HepG2 (cell line): ENCODE data around the gene BAIAP2L1. TPM values are rescaled to one million over a fixed set of nuclear protein-coding genes. Genes with fewer than 3 reads are reported as not detected.

ENCODE experiments used
- ATF1 ChIP-seq: IDR thresholded peaks from 2 replicates; pipeline ENCODE4 v1.6.1; 2016; ENCODE audit warnings: mild to moderate bottlenecking, control low read depth
- CBX5 ChIP-seq: sonication (generic); formaldehyde crosslinking; IDR thresholded peaks from 2 replicates; pipeline ENCODE4 v1.4.0; 2020; ENCODE audit warnings: missing genetic modification reagents, borderline replicate concordance
- CEBPG ChIP-seq: IDR thresholded peaks from 2 replicates; pipeline ENCODE4 v1.6.1; 2016
- JUN ChIP-seq: sonication (generic); formaldehyde crosslinking; IDR thresholded peaks from 2 replicates; pipeline ENCODE4 v1.4.0; 2020; ENCODE audit warnings: mild to moderate bottlenecking, missing genetic modification reagents
- KDM1A ChIP-seq: IDR thresholded peaks from 2 replicates; pipeline ENCODE4 v1.6.1; 2016; ENCODE audit warnings: missing compliant biosample characterization
- MNT ChIP-seq: fragments of 450-650 bp; IDR thresholded peaks from 2 replicates; pipeline ENCODE4 v1.6.1; 2016
- NFIB ChIP-seq: sonication (generic); formaldehyde crosslinking; IDR thresholded peaks from 2 replicates; pipeline ENCODE4 v1.9.0; 2021; ENCODE audit warnings: missing genetic modification reagents, mild to moderate bottlenecking, borderline replicate concordance
- NFKBIZ ChIP-seq: IDR thresholded peaks from 2 replicates; pipeline ENCODE4 v1.6.1; 2018; ENCODE audit warnings: missing genetic modification reagents, missing compliant biosample characterization
- PHF5A ChIP-seq: IDR thresholded peaks from one replicate; pipeline ENCODE4 v1.6.1; 2018; ENCODE audit warnings: low read depth, missing genetic modification reagents; ENCODE audit not compliant: unreplicated experiment
- PHF8 ChIP-seq: sonication (generic); formaldehyde crosslinking; IDR thresholded peaks from 2 replicates; pipeline ENCODE4 v1.5.0; 2020; ENCODE audit warnings: missing genetic modification reagents
- POLR2A ChIP-seq, 2 experiments: IDR thresholded peaks; 2 replicates each; pipeline ENCODE4 v1.6.1; 2011; ENCODE audit warnings: low read depth in 2 of 2, low read length in 2 of 2, mild to moderate bottlenecking in 1 of 2, moderate library complexity in 1 of 2; ENCODE audit not compliant: insufficient read depth in 1 of 2
- RFX3 ChIP-seq: IDR thresholded peaks from 2 replicates; pipeline ENCODE4 v1.6.1; 2016; ENCODE audit warnings: missing biosample characterization, missing genetic modification reagents
- SMAD3 ChIP-seq: sonication (generic); formaldehyde crosslinking; IDR thresholded peaks from 2 replicates; pipeline ENCODE4 v1.4.0; 2020; ENCODE audit warnings: missing genetic modification reagents
- SP140L ChIP-seq: sonication (generic); formaldehyde crosslinking; IDR thresholded peaks from 2 replicates; pipeline ENCODE4 v1.4.0; 2020; ENCODE audit warnings: missing genetic modification reagents, borderline replicate concordance
- SUZ12 ChIP-seq: fragments of 150-350 bp; IDR thresholded peaks from 2 replicates; pipeline ENCODE4 v1.6.1; 2014; ENCODE audit warnings: low read depth, low read length
- TEF ChIP-seq: sonication (generic); formaldehyde crosslinking; IDR thresholded peaks from 2 replicates; pipeline ENCODE4 v1.5.0; 2020; ENCODE audit warnings: missing genetic modification reagents
- ZBTB1 ChIP-seq: sonication (generic); formaldehyde crosslinking; IDR thresholded peaks from 2 replicates; pipeline ENCODE4 v1.4.0; 2020; ENCODE audit warnings: missing genetic modification reagents, borderline replicate concordance
- ZBTB21 ChIP-seq: sonication (generic); formaldehyde crosslinking; IDR thresholded peaks from 2 replicates; pipeline ENCODE4 v1.4.0; 2020; ENCODE audit warnings: missing genetic modification reagents
- ZNF101 ChIP-seq: sonication (generic); formaldehyde crosslinking; IDR thresholded peaks from 2 replicates; pipeline ENCODE4 v1.4.0; 2020; ENCODE audit warnings: mild to moderate bottlenecking, low read depth, missing genetic modification reagents, borderline replicate concordance
- ZNF143 ChIP-seq: sonication (generic); formaldehyde crosslinking; IDR thresholded peaks from 2 replicates; pipeline ENCODE4 v1.4.0; 2020; ENCODE audit warnings: missing genetic modification reagents
- ZNF17 ChIP-seq: sonication (generic); formaldehyde crosslinking; IDR thresholded peaks from 2 replicates; pipeline ENCODE4 v1.5.0; 2020; ENCODE audit warnings: mild to moderate bottlenecking, missing genetic modification reagents
- ZNF382 ChIP-seq: sonication (generic); formaldehyde crosslinking; IDR thresholded peaks from 2 replicates; pipeline ENCODE4 v1.5.0; 2020; ENCODE audit warnings: missing genetic modification reagents, mild to moderate bottlenecking, borderline replicate concordance
- ZNF775 ChIP-seq: sonication (generic); formaldehyde crosslinking; IDR thresholded peaks from 2 replicates; pipeline ENCODE4 v1.4.0; 2020; ENCODE audit warnings: missing genetic modification reagents, mild to moderate bottlenecking, moderate library complexity, borderline replicate concordance
- ZNF782 ChIP-seq: sonication (generic); formaldehyde crosslinking; IDR thresholded peaks from 2 replicates; pipeline ENCODE4 v1.4.0; 2020; ENCODE audit warnings: missing genetic modification reagents, mild to moderate bottlenecking, borderline replicate concordance
- ZSCAN9 ChIP-seq: IDR thresholded peaks from 2 replicates; pipeline ENCODE4 v1.6.1; 2016; ENCODE audit warnings: borderline replicate concordance
- polyA plus RNA-seq, 8 experiments: library from polyadenylated mRNA; depleted of rRNA in 3 of 8; stranded (reverse) in 7 of 8; unstranded in 1 of 8; fragments of >200 nt; fragmentation: Illumina TruSeq in 4 of 8; extraction: Trizol in 4 of 8; gene quantifications; 2 replicates each; pipeline versions ENCODE4 v1.2.1 to v1.2.3, GENCODE V29; 2011 to 2016; ENCODE audit warnings: low read depth in 4 of 8, missing spikeins in 1 of 8, mixed read lengths in 1 of 8; ENCODE audit not compliant: insufficient read depth in 1 of 8
- total RNA-seq, 5 experiments: library from RNA; depleted of rRNA; stranded (reverse); fragments of >200 nt; fragmentation: Illumina TruSeq; extraction: Trizol; gene quantifications; 2 replicates each; pipeline ENCODE4 v1.2.3, GENCODE V29; 2016; ENCODE audit warnings: low read depth in 1 of 5
- TF ChIP-seq, protein P1 (sequence below): sonication (generic); formaldehyde crosslinking; IDR thresholded peaks from 2 replicates; pipeline ENCODE4 v1.5.1; 2020; ENCODE audit warnings: mild to moderate bottlenecking, moderate library complexity, missing genetic modification reagents
- TF ChIP-seq, protein P2 (sequence below): sonication (generic); formaldehyde crosslinking; IDR thresholded peaks from 2 replicates; pipeline ENCODE4 v1.4.0; 2020; ENCODE audit warnings: missing genetic modification reagents
- TF ChIP-seq, protein P3 (sequence below): IDR thresholded peaks from 2 replicates; pipeline ENCODE4 v1.6.1; 2012; ENCODE audit warnings: inconsistent platforms

Gene BAIAP2L1
- total and polyA plus RNA-seq, 2 of the 13 experiments (the other 11 are each of a cell fraction or from before 2014, with no cell fraction given) = 13.0 to 21.5 TPM

DNA sequence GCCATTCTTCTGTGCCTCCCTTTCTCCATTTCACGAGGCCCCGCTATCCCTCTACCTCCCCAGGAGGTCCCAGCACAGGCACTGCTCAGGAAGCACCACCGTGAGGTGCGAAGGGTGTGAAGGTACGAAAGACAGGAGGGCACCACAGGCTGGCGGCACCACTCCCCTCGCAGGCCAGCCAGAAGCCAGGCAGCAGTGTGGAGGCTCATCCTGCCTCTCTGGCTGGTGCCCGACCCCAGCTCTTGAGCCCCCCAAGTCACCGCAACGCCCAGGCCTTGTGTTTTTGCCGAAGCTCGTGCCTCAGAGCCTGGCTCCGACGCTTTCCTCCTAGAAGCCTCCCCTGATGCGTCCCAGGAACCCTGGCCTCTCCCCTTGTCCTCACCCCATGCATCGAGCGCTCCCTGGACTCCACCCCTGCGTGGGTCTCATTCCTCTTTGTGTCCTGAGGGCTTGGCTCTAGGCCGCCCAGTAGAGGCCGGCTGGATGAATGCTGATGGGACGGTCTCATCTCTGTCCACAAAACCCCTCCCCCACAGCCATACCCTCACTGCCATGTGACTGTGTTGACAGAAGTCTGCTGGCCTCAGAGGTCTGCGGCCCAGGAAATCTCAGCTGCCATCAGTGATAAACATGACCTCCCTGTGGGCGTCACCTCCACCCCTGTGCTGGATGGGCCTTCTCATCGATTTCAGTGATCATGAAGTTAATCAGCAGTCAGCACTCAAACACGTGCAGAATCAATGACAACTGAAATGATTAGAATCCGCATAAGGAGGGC, 100.1 kb downstream of the BAIAP2L1 start (continued):
- TF ChIP-seq, protein P1, sequence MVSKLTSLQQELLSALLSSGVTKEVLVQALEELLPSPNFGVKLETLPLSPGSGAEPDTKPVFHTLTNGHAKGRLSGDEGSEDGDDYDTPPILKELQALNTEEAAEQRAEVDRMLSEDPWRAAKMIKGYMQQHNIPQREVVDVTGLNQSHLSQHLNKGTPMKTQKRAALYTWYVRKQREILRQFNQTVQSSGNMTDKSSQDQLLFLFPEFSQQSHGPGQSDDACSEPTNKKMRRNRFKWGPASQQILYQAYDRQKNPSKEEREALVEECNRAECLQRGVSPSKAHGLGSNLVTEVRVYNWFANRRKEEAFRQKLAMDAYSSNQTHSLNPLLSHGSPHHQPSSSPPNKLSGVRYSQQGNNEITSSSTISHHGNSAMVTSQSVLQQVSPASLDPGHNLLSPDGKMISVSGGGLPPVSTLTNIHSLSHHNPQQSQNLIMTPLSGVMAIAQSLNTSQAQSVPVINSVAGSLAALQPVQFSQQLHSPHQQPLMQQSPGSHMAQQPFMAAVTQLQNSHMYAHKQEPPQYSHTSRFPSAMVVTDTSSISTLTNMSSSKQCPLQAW (CRISPR knock-in tag) = peak; percentile 72; the same call in 1 of the 2 replicates
- TF ChIP-seq ZNF382 (CRISPR knock-in tag) = no peak
- TF ChIP-seq, protein P2, sequence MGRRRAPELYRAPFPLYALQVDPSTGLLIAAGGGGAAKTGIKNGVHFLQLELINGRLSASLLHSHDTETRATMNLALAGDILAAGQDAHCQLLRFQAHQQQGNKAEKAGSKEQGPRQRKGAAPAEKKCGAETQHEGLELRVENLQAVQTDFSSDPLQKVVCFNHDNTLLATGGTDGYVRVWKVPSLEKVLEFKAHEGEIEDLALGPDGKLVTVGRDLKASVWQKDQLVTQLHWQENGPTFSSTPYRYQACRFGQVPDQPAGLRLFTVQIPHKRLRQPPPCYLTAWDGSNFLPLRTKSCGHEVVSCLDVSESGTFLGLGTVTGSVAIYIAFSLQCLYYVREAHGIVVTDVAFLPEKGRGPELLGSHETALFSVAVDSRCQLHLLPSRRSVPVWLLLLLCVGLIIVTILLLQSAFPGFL = no peak
- peak; percentile 84; the same call in 1 of the 2 replicates for TF ChIP-seq SMAD3 (CRISPR knock-in tag)
- no peak for TF ChIP-seq ZSCAN9
- TF ChIP-seq KDM1A (CRISPR knock-in tag) = no peak
- no peak for TF ChIP-seq ZNF17 (CRISPR knock-in tag)
- TF ChIP-seq ZNF143 = no peak
- TF ChIP-seq PHF8 (CRISPR knock-in tag) = no peak
- TF ChIP-seq RFX3 (CRISPR knock-in tag) = no peak
- TF ChIP-seq CBX5 = no peak
- TF ChIP-seq, protein P3, sequence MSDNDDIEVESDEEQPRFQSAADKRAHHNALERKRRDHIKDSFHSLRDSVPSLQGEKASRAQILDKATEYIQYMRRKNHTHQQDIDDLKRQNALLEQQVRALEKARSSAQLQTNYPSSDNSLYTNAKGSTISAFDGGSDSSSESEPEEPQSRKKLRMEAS = peak; percentile 89
- no peak for TF ChIP-seq ZNF101
- TF ChIP-seq MNT = peak; percentile 75
- no peak for TF ChIP-seq CEBPG (CRISPR knock-in tag)
- TF ChIP-seq TEF (CRISPR knock-in tag) = no peak
- TF ChIP-seq ZBTB1 (CRISPR knock-in tag) = no peak
- no peak for TF ChIP-seq SUZ12
- no peak for TF ChIP-seq SP140L (CRISPR knock-in tag)
- no peak for TF ChIP-seq JUN (CRISPR knock-in tag)
- no peak for TF ChIP-seq POLR2A (IDR thresholded peaks at IDR 0.05; ENCODE audit: insufficient read depth in 1 of 2, low read depth in 2 of 2, low read length in 2 of 2)
- TF ChIP-seq ZNF775 (CRISPR knock-in tag) = no peak
- TF ChIP-seq ZNF782 (CRISPR knock-in tag) = no peak; the same call in 1 of the 2 replicates
- TF ChIP-seq ZBTB21 (CRISPR knock-in tag) = no peak
- TF ChIP-seq NFKBIZ (CRISPR knock-in tag) = no peak
- no peak for TF ChIP-seq ATF1 (CRISPR knock-in tag)
- TF ChIP-seq PHF5A = no peak
- TF ChIP-seq NFIB (CRISPR knock-in tag) = no peak
